TTC549 (cell line): Measurements from ENCODE around the gene PALLD.

Experiments
- FAIRE-seq: peaks from 2 replicates; lab custom pipeline; 2012; peaks lifted over from hg19 to GRCh38; lab: Jason Lieb, UNC

Gene PALLD

GRCh38 chr4:168593399-168593798 is 96.5 kb downstream of the PALLD start:
- no peak for FAIRE-seq

- FAIRE-seq: no peak
These were observed 97.3 kb downstream of the PALLD start for GRCh38 chr4:168594121-168594520.

- no peak for FAIRE-seq
These were observed 101.3 kb downstream of the PALLD start for GRCh38 chr4:168598191-168598590.

GRCh38 chr4:168600796-168601583 is 104.1 kb downstream of the PALLD start:
- no peak for FAIRE-seq

- FAIRE-seq: no peak
These were observed 105.0 kb downstream of the PALLD start for GRCh38 chr4:168601899-168602298.

- FAIRE-seq: no peak
These were observed 107.9 kb downstream of the PALLD start for GRCh38 chr4:168604496-168605373.

- FAIRE-seq: no peak
These were observed 108.6 kb downstream of the PALLD start for GRCh38 chr4:168605411-168605810.

GRCh38 chr4:168607215-168607614 is 110.4 kb downstream of the PALLD start:
- no peak for FAIRE-seq

- FAIRE-seq: no peak
These were observed 111.9 kb downstream of the PALLD start for GRCh38 chr4:168608771-168609170.

GRCh38 chr4:168609369-168609768 is 112.5 kb downstream of the PALLD start:
- no peak for FAIRE-seq

- no peak for FAIRE-seq
These were observed 114.2 kb downstream of the PALLD start for GRCh38 chr4:168610911-168611530.

- no peak for FAIRE-seq
These were observed 115.7 kb downstream of the PALLD start for GRCh38 chr4:168612450-168613135.

GRCh38 chr4:168613869-168614268 is 117.0 kb downstream of the PALLD start:
- no peak for FAIRE-seq

- no peak for FAIRE-seq
These were observed 117.6 kb downstream of the PALLD start for GRCh38 chr4:168614281-168615057.

GRCh38 chr4:168615294-168616065 is 118.6 kb downstream of the PALLD start:
- no peak for FAIRE-seq

GRCh38 chr4:168618577-168619265 is 121.9 kb downstream of the PALLD start:
- FAIRE-seq: no peak

GRCh38 chr4:168619266-168619631 is 122.4 kb downstream of the PALLD start:
- FAIRE-seq: no peak

GRCh38 chr4:168621806-168622589 is 125.1 kb downstream of the PALLD start:
- FAIRE-seq: no peak

- FAIRE-seq: no peak
These were observed 125.7 kb downstream of the PALLD start for GRCh38 chr4:168622600-168622999.
